ENCODE results near the gene PRLH. TPM values are rescaled to one million over a fixed set of nuclear protein-coding genes. Genes with fewer than 3 reads are reported as not detected.
A peak's percentile ranks its signal among the peaks of the same experiment; 100 is the strongest.
"Not testable (repeated sequence)": the region's sequence is repeated elsewhere in the genome, so short reads cannot be mapped to it uniquely, and the experiment has no call there.

Gene PRLH
- total RNA-seq, 1 donor from 2014 or later = not detected

DNA sequence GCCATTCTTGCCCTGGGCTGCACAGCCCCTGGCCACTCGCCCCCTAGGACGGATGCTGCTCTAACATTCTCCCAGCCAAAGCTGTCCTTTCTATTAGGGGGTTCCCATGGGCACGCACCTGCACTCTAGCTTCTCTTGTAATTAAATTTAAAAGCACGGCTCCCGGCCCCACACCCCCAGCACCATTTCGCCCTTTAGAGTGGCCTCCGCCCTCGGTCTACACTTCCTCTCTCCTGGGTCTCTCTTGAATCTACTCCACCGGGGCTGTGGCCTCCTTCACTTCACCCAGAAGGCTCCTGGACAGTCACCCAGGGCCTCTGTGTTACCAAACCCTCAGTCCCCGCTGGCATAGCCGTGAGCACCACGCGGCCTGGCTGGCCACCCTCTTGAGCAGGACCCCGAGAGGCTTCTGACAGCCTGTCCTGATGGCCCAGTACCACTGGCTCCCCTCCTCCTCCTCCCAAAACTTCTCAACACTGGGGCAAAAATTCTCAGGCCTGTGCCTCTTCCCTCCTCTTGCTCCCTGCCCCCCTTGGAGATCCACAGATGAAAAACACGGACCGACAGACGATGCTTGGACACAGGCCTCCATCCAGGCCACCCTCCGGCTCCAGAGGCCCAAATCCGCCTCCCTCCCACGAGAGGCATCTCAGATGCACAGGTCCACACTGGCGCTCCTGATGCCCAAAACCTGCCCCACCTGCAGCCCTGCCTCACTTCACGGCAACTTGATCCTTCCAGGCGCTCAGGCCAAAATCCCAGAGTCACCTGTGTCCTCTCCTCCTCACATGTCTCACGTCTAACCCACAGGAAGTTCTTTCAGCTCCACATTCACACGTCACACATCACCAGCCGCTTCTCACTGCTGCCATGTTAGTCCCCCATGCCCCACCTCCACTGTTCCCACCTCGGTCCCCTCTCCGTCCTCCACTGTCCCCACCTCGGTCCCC lies 31.1 kb downstream of the PRLH start:
- DNase-seq (ENCODE audit: low spot score) (peak; percentile 41), ATAC-seq (no peak)

DNA sequence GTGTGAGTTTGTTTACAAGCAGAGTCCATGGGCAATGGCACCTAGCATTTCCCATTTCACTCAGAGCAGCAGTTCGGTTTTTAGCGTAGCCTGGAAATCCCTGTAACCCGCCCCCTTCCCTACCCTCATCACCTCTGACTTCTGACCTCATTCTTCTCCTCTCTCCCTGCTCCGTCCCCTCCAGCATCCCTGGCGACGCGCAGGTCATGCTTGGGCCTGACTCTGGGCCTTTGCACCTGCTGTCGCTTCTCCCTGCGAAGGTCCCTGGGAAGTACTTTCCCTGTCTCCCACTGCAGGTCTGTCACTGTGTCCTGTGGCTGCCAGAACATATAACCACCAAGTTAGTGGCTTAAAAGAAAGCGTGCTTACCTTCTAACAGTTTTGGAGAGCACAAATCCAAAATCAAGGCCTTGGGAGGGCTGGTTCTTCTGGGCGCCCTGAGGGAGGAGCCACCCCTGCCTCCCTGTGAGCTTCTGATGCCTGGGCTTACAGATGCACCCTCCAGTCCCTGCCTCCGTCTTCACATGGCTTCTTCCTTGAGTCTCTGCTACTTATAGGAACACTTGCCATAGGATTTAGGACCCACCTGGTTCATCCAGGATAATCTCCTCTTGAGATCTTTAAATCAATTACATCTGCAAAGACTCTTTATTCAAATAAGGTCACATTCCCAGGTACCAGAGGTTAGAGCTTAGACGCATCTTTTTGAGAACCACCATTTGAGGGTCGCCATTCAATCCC lies 32.3 kb downstream of the PRLH start:
- ATAC-seq (no peak), DNase-seq (ENCODE audit: low spot score) (no peak)

DNA sequence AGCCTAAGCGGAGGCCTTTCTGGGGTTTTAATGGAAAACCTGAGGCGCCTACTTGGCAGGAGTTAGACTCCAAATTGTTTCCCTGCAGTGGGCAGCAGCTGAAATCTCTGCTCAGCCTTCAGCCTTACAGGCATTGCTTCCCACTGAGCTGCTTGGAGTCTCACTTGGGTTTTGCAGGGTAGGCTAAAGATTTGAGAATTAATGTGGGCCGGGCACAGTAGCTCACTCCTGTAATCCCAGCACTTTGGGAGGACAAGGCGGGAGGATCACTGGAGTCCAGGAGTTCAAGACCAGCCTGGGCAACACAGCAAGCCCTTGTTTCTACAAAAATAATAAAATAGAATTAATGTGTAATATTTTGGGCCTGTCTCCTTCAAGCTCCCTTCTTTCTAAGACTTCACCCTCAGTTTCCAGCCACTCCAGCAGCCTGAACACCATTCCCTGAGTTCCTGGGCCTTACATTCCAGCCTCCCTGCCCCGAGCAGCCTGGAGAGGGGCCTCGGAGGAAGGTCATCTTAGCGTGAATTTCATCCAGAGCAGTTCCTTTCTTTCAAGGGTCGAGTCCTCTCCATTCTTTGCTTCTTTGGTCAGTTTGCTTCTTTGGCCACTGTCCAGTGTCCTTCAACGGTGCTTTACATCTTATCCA lies 33.2 kb downstream of the PRLH start:
- peak; percentile 42 for DNase-seq (ENCODE audit: low spot score)
- ATAC-seq = no peak

DNA sequence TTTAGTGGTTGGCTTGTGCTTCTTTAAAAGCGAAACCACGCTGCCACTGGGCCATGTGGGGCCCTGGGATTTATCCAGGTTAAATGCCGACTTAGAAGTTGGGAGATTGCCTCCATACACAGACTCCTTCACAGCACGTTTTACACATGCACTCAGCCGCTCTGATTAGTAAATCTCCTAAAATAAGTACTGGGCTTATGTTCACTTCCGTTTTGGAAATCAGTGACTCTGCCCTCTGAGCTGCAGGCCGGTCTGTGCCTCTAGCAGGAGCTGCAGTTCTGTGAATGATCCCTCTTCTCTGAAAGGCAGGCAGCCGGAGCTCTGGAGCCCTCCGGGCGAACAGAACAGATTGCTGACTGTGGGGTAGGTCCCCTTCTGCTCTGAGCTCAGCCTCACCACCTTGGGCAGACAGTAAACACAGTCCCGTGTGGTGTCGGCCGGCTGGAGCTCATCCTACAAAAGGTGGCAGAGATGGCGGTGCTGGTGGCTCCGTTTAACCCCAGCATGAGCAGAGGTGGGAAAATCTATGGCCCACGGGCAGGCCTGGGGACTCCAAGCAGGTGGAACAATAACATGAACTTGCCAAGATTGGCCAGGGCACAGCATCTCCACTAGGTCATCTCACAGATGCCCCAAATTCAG lies 34.0 kb downstream of the PRLH start:
- ATAC-seq = peak; percentile 66

DNA sequence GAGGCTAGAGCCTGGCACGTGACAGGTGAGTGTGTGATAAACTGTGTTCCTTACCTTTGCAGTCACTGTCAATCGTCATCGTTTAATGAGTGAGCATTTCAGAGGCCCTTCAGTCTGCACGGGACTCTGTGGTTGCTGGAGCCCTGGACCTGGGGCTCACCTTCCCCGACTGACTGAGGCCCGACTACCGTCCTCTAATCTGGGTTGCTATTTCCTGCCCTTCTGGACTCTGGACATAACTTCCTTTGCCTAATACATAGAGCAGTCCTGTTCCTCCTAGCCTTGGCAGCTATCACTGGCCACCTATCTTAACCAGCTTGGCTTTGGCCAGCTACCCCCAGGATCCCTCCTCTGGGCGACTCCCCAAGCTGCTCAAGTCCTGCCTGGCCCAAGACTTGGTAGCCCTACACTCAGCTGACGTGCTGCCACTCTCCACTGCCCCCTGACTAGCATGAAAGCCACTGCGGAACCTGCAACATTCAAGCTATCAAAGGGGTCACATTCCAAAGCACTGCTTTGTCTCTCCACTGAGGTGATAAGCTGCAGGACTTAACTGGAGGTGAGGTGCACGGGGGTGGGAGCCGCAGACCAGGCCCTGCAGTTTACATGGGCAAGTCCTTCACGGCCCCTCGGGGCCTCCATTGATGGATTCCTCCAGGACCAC lies 35.2 kb downstream of the PRLH start:
- DNase-seq (ENCODE audit: low spot score) (peak; percentile 64), ATAC-seq (peak; percentile 72)

More for the DNA sequence above, 34.0 kb downstream of the PRLH start:
- peak; percentile 62 for DNase-seq (ENCODE audit: low spot score)

DNA sequence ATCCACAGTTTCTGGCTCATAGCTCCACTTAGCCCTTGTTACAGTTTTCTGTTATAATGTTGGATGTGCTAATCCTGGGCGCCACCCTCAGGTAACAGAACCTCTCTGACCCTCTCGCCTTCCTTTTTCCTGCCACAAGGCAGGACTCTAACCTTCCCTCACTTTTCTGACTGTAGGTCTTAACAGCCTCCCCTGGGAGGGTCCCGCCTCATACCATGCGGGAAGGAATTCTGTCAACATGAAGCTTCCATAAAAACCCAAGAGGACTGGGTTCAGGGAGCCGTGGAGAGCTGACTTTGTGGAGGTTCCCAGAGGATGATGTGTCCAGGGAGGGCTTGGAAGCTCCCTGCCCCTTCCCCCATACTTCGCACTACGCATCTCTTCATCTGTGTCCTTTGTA lies 36.0 kb downstream of the PRLH start:
- DNase-seq (ENCODE audit: low spot score) = peak; percentile 38
- no peak for ATAC-seq

DNA sequence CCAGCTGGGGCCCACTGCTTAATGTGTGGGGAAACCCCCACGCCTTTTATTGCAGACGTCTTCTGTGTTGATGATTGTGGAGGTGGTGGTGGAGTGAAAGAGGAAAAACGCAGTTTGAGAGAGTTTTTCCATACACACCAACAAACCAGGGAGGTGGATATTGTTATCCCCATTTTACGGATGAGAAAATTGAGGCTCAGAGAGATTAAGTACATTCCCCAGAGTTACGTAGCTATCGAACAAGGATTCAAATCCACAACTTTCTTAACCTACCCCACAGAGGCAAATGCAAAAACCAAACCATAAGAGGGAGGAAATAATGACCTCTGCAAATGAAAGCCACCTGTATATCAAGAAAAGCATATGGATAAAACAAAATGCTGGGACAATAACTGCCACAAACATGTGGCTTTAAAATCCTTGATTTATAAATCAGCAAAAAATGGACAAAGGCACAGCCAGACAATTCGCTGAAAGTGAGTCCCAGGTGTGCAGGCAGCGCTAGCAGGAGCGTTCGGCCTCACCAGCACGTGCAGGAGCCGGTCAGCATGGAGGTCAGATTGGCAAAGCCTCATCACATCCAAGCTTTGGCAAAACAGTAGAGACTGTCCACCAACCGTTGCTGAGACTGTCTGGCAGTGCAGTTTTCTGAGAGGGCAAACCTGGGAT lies 36.8 kb downstream of the PRLH start:
- ATAC-seq (no peak), DNase-seq (ENCODE audit: low spot score) (no peak)

DNA sequence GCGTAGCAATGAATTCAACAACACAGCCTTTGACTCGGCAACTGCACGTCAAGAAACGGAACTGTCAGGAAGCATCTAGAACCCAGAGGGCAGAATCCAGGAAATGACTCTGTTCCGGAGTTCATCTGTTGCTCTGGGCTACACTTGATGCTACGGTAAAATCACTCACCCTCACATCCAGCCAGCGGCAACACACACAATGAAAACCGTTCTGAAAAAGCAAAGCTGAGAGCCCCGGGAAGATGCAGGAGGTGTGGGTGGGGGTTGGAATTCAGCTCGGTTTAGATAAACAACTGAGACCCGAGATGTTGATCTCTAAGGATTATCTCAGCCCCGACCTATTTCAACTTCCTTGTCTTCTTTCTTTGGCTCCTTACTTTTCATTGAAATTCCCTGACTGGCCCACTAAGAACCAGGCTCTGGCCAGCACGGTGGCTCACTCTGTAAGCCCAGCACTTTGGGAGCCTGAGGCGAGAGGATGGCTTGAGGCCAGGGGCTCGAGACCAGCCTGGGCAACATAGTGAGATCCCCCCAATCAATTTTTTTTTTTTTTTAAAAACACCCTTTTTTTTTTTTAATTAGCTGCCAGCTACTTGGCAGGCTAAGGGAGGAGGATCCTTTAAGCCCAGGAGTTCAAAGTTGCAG lies 37.5 kb downstream of the PRLH start:
- ATAC-seq (peak; percentile 61), DNase-seq (ENCODE audit: low spot score) (peak; percentile 67)

DNA sequence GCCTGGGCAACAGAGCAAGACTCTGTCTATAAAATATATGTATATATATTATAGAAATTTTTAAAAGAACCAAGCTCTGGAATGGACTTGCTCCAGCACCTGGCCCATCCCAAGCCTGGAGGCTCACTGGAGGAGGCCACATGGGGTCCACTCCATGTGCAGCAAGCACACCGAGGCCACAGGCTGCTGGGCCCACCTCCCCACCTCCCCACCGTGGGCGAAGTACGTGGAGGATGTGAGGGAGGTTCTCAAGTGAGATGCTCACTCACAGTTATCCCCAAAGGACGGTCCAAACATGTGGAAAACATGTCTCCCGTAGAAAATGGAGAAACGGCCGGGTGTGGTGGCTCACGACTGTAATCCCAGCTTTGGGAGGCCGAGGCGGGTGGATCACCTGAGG lies 38.0 kb downstream of the PRLH start:
- ATAC-seq = no peak
- no peak for DNase-seq (ENCODE audit: low spot score)

DNA sequence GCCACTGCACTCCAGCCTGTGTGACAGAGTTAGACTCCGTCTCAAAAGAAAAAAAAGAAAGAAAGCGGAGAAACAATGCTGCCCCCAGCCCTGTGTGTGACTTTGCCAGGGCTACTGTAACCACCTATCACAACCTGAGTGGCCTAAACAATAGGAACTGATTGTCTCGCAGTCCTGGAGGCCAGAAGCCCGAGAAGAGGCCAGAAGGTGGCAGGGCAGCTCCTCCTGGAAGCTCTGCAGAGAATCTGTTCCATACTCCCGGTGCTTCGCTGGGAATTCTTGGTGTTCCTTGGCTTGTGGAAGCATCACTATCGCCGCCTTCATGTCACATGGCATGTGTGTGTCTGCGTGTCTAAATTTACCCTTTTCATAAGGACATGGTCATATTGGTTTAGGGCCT lies 38.6 kb downstream of the PRLH start:
- DNase-seq (ENCODE audit: low spot score) = no peak
- peak; percentile 21 for ATAC-seq

DNA sequence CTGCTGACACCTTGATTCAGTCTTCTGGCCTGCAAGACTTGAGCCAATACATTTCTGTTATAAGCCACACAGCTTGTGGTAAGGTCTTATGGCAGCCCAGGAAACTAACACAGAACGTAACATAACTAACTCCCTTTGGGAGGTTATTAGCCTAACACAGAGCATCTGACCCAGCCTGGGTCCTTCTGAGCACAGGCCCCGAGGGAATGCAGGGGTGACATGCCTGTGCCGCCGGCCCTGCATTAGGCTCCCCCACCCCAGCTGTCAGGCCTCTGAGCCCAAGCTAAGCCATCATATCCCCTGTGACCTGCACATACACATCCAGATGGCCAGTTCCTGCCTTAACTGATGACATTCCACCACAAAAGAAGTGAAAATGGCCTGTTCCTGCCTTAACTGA lies 40.1 kb downstream of the PRLH start:
- not testable (repeated sequence) for DNase-seq (ENCODE audit: low spot score)

DNA sequence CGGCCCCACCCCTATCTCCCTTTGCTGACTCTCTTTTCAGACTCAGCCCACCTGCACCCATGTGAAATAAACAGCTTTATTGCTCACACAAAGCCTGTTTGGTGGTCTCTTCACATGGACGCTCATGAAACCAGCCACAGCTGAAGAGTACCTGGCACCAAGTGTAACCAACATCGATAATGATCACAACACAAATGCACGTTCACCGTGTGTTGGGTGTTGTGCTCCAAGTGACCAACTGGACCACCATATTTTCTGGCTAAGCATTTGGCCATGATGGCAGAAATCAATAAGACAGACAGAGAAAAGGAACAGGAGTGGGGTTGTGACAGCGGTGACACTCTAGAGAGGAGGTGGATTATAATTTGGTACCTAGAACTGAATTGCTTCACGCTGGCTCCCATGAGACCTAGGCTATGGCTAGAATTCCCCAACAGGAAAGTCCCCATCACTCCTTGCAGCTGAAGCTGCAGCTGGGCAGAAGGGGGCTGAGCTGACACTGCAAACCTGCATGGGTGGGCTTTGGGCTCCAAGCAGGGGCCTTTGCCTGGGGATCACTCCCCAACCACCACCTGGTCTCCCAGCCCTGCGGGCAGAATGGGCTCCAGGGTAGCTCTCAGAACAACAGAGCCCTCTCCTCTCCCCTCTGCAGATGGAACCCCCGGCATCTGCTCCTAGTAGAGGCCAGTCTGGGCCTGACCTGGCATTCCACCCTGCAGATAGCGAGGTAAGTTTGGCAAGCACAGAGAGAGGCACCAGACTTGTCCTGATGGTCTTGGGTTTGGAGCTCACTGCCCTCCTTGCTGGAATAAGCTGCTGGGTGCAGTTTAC lies 46.4 kb downstream of the PRLH start:
- ATAC-seq = no peak
- DNase-seq (ENCODE audit: low spot score) = no peak

More for the DNA sequence above, 40.1 kb downstream of the PRLH start:
- ATAC-seq = not testable (repeated sequence)

DNA sequence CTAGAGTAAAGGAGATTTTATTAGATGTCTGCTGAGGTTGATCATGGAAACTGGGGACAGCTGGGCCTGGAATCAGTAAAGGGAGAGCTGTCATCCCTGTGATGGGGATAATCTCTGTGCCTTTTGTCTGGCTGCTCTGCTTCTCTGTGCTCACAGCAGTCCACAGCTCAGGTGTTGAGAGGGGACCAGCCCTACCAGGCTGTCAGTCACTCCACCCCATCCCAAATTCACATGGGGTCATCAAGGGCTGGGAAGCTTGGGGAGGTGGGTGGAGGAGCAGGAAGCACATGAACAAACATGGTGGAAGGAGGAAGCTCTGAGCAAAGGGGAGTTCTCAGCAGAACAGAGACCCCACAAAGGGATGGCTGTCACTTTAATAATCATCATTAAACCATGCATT lies 47.3 kb downstream of the PRLH start:
- DNase-seq (ENCODE audit: low spot score) = no peak
- ATAC-seq = no peak

DNA sequence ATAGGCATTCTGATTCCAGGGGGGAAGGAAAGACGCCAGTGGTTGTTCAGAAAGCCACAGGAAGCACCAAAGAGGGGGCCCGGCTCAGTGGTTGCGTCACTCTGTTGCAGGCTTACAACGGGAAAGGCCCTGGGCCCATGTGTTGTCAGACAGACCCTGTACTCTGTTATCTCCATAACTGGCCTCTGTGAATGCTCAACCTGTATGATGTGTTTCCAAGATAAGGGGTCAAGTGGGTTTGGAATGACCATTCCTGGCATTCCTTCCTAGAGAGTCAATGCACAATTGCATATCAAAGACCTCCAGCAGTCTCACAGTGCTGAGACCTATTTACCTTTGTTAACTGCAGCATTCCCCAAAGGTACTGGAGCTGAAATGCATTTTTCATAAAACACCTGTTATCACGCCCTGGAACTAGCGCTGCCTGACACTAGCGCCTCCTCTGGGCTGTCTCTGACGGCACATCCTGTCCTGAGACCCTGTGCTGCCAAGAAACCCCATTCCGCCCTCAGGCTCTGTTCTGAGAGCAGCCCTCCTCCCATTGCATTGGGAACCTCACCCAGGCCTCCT lies 47.9 kb downstream of the PRLH start:
- DNase-seq (ENCODE audit: low spot score) (no peak), ATAC-seq (peak; percentile 20)

DNA sequence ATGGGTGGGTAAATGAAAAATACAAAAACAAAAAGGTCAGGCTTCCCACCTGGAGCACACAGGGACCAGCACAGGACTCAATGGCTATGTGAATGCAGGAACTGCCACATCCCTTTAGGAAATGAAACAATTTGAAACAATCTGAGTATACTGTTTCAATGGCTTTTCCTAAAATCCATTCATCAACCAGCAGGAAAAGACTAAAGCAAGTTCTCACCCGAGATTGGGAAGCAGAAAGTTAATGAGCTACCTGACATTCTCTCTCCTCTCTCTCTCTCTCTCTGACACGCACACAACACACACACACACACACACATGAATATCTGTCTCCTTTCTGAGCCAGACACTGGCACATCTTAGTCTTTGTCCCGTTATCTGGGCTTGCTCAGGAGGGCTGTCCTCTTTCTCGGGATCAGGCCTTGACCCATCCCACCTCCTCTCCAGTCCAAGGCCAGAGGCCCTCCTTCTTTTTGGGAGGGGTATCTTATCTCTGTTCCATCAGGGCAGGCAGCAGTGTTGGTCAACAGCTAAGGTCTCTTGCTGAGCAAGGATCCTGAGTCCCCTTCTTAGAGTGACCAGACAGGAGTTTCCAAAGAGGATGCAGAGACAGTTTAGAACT lies 49.4 kb downstream of the PRLH start:
- DNase-seq (ENCODE audit: low spot score) (no peak), ATAC-seq (no peak)

DNA sequence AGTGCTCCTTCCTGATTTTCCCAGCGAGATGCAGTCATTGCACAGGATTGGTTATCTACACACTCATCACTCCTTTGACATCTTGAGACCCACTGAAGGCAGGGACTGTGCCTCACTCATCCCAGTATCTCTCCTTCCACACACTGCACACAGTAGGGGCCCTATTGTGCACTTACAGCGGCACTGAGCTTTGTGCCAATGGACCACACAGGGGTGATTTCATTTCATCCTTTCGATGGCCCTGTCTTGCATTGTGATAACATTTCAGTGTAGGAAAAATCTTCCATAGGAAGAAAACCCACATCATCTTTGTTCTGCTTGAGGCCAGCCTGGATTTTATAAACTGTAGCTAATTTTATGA lies 50.0 kb downstream of the PRLH start:
- ATAC-seq (no peak), DNase-seq (ENCODE audit: low spot score) (no peak)
